ENCODE results near the gene RPS15.
A peak's percentile ranks its signal among the peaks of the same experiment; 100 is the strongest.

The RPS15 gene

DNA sequence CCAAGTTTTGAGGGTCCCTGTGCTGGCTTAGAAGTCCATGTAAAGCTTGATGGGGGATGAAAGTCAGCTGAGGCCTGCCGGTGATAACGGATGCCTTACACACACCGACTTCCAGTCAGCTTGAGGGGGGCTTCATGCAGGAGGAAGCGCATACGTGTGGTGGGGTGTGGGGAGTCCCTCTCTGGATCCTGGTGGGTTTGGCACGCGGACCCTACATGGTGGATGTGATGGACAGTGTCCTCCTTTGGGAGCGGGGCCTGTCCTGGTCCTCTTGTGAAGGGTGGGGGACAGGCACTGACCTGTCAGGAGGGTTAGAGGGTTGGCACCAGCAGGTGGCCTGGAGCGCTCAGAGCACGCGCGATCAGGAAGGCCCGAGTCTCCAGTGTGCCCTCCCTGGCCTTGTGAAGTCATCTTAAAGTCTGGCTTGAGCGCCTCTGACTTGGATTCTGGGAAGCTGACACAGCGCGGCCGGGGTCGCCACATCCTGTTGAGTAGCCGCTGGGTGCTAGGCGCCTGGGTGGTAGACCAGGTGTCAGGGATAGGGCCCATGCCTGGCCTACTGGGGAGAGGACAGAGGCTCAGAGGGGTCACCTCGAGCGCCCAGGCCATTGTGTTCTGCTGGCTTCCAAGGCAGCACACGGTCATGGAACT, 27.9 kb upstream of the RPS15 start:
- TF ChIP-seq, protein P1, sequence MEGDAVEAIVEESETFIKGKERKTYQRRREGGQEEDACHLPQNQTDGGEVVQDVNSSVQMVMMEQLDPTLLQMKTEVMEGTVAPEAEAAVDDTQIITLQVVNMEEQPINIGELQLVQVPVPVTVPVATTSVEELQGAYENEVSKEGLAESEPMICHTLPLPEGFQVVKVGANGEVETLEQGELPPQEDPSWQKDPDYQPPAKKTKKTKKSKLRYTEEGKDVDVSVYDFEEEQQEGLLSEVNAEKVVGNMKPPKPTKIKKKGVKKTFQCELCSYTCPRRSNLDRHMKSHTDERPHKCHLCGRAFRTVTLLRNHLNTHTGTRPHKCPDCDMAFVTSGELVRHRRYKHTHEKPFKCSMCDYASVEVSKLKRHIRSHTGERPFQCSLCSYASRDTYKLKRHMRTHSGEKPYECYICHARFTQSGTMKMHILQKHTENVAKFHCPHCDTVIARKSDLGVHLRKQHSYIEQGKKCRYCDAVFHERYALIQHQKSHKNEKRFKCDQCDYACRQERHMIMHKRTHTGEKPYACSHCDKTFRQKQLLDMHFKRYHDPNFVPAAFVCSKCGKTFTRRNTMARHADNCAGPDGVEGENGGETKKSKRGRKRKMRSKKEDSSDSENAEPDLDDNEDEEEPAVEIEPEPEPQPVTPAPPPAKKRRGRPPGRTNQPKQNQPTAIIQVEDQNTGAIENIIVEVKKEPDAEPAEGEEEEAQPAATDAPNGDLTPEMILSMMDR (IDR thresholded peaks at IDR 0.05; ENCODE audit: control insufficient read depth, extremely low read depth, insufficient read depth): no peak
- DNase-seq (ENCODE audit: low read depth): no peak
- peak overlapping the region; percentile 93 for H3K4me3 ChIP-seq (ENCODE audit: low read depth, low read length)

DNA sequence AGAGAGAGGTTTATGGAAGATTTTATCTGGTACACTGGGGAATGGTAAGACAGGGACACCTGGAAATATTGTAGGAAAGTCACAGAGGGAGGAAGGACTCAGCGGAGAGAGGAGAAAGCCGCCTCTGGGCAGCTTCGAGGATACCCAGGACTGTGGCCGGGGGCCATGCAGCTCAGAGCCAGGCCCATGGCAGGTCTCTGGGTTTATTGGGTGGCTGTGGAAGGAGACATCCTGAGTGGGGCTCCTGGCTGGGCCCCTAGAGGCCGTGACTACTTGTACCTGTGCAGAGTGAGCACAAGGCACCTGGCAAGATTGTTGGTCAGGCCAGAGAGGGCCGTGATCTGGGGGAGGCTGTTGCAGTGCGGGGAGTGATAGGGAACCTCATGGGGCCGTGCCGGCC, 27.4 kb upstream of the RPS15 start:
- TF ChIP-seq, protein P1 (IDR thresholded peaks at IDR 0.05; ENCODE audit: control insufficient read depth, extremely low read depth, insufficient read depth): no peak

DNA sequence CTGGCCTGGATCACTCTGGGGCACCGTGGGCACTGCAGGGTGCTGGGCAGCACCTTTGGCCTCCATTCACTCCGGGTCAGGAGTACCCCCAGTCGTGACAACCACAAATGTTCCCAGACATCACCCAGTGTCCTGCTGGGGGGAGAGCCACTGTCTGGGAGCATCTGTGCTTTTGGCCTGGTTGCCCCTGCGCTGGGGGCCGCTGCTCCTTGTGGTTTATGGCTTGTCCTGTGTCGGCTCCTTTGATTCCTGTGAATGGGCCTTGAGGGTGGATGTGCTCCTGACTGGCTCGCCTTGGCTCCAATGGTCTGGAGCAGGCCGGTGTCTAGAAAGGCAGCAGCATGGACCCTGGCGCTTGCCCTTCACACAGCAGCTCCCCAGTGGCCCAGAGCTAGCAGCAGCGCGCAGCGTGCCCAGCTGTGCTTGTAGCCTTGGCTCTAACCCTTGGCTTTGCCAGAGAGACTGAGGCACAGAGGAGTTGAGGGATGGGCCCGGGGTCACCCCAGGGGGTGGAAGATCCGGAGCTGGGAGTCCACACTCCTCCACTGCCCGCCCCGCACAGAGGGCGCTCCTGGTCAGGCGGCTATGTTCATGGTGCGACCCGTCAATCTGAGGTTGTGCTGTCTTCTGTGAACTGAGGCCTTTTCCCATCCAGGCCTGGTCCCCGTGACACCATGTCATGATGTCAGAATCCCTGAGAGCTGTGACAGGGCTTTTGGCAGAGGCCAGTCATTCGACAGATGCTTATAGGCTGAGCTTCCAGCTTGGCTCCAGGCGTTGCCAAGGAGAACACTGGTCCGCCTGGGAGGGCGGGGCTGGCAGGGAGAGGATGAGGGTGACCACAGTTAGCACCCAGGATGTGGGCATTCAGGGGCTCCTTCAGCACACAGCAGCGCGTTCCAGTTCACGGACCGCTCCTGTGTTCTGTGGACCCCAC, 26.7 kb upstream of the RPS15 start:
- peak overlapping the region; percentile 93 for H3K4me3 ChIP-seq (ENCODE audit: low read depth, low read length)
- peak; percentile 81 for DNase-seq (ENCODE audit: low read depth)
- TF ChIP-seq, protein P1 (IDR thresholded peaks at IDR 0.05; ENCODE audit: control insufficient read depth, extremely low read depth, insufficient read depth): no peak

More for the DNA sequence above, 27.4 kb upstream of the RPS15 start:
- DNase-seq (ENCODE audit: low read depth): no peak
- peak overlapping the region; percentile 93 for H3K4me3 ChIP-seq (ENCODE audit: low read depth, low read length)

DNA sequence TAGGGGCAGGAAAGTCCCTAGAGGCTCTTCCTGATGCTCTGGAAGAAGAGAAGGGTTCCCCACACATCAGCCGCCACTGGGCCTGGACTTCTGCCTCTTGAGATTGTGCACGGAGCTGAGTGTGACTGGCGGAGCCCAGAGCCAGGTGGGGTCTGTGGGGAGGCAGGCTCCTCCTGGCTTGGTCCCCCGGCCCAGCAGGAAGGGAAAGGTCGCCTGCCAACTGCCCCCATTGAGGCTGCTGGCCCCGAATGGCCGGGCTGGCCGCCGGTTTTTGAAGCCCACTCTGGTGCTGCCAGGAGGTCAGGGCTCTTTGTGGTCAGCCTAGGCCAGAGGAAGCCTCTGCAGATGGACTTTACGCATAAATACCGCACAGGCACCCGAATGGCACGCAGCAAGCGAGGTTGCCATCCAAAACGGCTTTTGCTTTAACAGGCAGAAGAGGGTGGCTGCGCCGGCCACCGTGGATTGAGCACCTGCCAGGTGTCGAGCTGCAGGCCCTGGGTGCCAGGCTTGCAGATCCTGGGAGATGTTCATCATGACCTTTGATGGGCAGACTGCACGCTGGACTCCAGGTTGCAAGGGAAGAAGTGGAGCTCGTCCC, 25.8 kb upstream of the RPS15 start:
- H3K4me3 ChIP-seq (ENCODE audit: low read depth, low read length): 0 out of 2 replicates have a peak overlapping the region, but pooled peaks have one; percentile 4
- TF ChIP-seq, protein P1 (IDR thresholded peaks at IDR 0.05; ENCODE audit: control insufficient read depth, extremely low read depth, insufficient read depth): no peak
- no peak for DNase-seq (ENCODE audit: low read depth)

DNA sequence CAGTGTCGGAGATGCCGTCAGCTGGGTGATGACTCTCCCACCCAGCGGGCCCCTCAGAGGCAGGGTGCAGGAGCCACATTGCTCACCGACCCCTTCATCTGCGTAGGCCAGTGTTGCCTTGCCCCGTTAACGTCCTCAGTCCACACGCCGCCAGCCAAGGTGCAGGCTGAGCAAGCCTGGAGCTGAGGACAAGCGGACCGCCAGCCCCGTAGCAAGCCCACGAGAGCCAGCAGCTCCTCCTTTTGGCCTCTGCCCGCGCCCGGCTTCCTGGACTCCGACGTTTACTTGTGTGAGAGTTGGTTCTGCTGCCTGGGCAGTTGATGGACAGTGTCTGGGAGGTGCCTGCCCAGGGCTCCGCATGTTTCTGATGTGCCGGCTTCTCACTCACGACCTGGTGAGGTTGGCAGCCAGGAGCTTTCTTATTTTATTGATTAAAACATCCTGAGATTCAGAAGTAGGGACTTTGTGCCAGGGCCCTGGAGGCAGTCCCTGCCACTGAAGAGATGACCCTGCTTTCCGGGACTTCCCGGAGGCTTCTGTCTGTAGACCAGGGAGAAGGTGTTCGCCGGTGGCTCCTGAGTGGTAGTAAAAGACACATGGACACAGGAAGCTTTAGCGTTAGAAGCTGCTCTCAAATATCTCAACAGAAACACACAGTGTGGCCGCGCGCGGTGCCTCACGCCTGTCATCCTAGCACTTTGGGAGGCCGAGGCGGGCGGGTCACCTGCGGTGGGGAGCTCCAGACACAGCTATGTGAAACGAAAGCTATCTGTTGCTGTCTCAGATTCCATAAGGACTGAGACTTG, 25.0 kb upstream of the RPS15 start:
- DNase-seq (ENCODE audit: low read depth): no peak

More for the DNA sequence above, 25.0 kb upstream of the RPS15 start:
- TF ChIP-seq, protein P1 (IDR thresholded peaks at IDR 0.05; ENCODE audit: control insufficient read depth, extremely low read depth, insufficient read depth): no peak
- H3K4me3 ChIP-seq (ENCODE audit: low read depth, low read length): no peak overlapping the region
